Activated T-cell treated with anti-CD3 and anti-CD28 coated beads, Interleukin-2, amount 50 U/mL, for 1 hour (primary cell): ENCODE results near the gene CPLX3.

Source experiments
- DNase-seq: peaks from one replicate; pipeline ENCODE4 v3.0.0-alpha.2; 2020

Gene CPLX3

GRCh38 chr15:74851960-74852359, 25.5 kb downstream of the CPLX3 start:
- no peak for DNase-seq

GRCh38 chr15:74854453-74855022, 28.1 kb downstream of the CPLX3 start:
- no peak for DNase-seq

- no peak for DNase-seq
Observed at GRCh38 chr15:74855857-74856256, 29.4 kb downstream of the CPLX3 start.

- no peak for DNase-seq
Observed at GRCh38 chr15:74856537-74856936, 30.1 kb downstream of the CPLX3 start.

GRCh38 chr15:74857082-74857655, 30.7 kb downstream of the CPLX3 start:
- no peak for DNase-seq

GRCh38 chr15:74857671-74858368, 31.4 kb downstream of the CPLX3 start:
- no peak for DNase-seq

GRCh38 chr15:74858369-74858740, 31.9 kb downstream of the CPLX3 start:
- DNase-seq: no peak

- DNase-seq: no peak
Observed at GRCh38 chr15:74863239-74864056, 37.0 kb downstream of the CPLX3 start.

GRCh38 chr15:74864296-74864695, 37.9 kb downstream of the CPLX3 start:
- DNase-seq: no peak

GRCh38 chr15:74865316-74865715, 38.9 kb downstream of the CPLX3 start:
- DNase-seq: no peak

GRCh38 chr15:74866090-74866489, 39.7 kb downstream of the CPLX3 start:
- no peak for DNase-seq

- no peak for DNase-seq
Observed at GRCh38 chr15:74867466-74868038, 41.1 kb downstream of the CPLX3 start.

- no peak for DNase-seq
Observed at GRCh38 chr15:74868059-74868458, 41.6 kb downstream of the CPLX3 start.

- no peak for DNase-seq
Observed at GRCh38 chr15:74869372-74869725, 42.9 kb downstream of the CPLX3 start.

GRCh38 chr15:74869726-74870407, 43.4 kb downstream of the CPLX3 start:
- no peak for DNase-seq

GRCh38 chr15:74870436-74871215, 44.2 kb downstream of the CPLX3 start:
- no peak for DNase-seq

GRCh38 chr15:74872702-74873035, 46.2 kb downstream of the CPLX3 start:
- no peak for DNase-seq

GRCh38 chr15:74873036-74873755, 46.8 kb downstream of the CPLX3 start, which contains the start of gene SCAMP2:
Gene SCAMP2, minus strand, starts transcription at chr15:74873365. Its CDS starts 110 bp downstream, at chr15:74873255.
- peak; percentile 90 for DNase-seq

- DNase-seq: no peak
Observed at GRCh38 chr15:74873756-74874424, 47.5 kb downstream of the CPLX3 start.

GRCh38 chr15:74878273-74878672, 51.8 kb downstream of the CPLX3 start:
- DNase-seq: no peak
